ENCODE data around the gene TSHR. TPM values are rescaled to one million over a fixed set of nuclear protein-coding genes. Genes with fewer than 3 reads are reported as not detected.

Gene TSHR
- total and polyA plus RNA-seq, 2 donors (not counting 3 experiments of a cell fraction or from before 2014, with no cell fraction given) = not detected

DNA sequence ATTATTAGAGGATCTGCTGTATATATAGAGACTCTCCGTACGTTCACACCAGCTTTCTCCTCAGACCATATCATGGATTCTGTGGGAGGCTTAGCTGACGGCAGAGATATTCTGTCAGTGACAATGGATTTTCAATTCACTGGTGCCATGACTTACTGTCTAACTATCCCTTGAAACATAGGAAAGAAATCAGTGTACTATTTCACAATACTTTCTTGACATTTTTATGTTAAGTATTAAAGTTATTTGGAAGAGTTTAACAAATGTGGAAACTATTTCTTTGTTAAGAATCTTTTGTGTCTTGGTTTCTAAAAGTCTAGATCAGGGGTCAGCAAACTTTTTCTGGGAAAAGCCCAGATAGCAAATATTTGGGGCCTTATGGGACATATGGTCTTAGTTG lies 146.8 kb downstream of the TSHR start:
- dilution Hi-C loops (cut with MboI; ENCODE audit: extremely low pct_ligation_motif_present, low sequenced_read_pairs) = no loop called here
- H3K9me3 ChIP-seq (replicated peaks; ENCODE audit: control insufficient read depth, insufficient read depth, low read length) = no peaks in the 10 kb centered on the region
- POLR2A ChIA-PET = no interaction called here
- BruUV-seq (replicated peaks) = no TSS peak
- DNase-seq (ENCODE audit: low read depth, low spot score) (no peak), FAIRE-seq (no peak)
- H3K27me3 ChIP-seq (ENCODE audit: control insufficient read depth in 2 of 2, insufficient read depth in 2 of 2, low read length in 2 of 2) = no peaks in the 10 kb centered on the region
- H3K4me3 ChIP-seq (replicated peaks in 1 of 3; ENCODE audit: insufficient read depth in 1 of 3, low read depth in 1 of 3, low read length in 3 of 3) = no peak overlapping the region
- H3K9ac ChIP-seq (replicated peaks; ENCODE audit: extremely low read depth, insufficient read depth, low read length) = no peak overlapping the region
- no peaks in the 10 kb centered on the region for H3K79me2 ChIP-seq (ENCODE audit: control insufficient read depth, insufficient read depth, low read length)
- H2AFZ ChIP-seq (ENCODE audit: low read depth, low read length) = no peak overlapping the region
- no peak overlapping the region for H3K4me2 ChIP-seq (ENCODE audit: insufficient read depth, low read length)
- TF ChIP-seq, protein P1, sequence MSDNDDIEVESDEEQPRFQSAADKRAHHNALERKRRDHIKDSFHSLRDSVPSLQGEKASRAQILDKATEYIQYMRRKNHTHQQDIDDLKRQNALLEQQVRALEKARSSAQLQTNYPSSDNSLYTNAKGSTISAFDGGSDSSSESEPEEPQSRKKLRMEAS (IDR thresholded peaks at IDR 0.05; ENCODE audit: insufficient read depth, insufficient read length) = no peak
- TF ChIP-seq JUN (IDR thresholded peaks at IDR 0.05; ENCODE audit: borderline replicate concordance, insufficient read depth, insufficient read length, low read depth) = no peak
- TF ChIP-seq GATA2 (IDR thresholded peaks at IDR 0.05; ENCODE audit: insufficient read depth, insufficient read length, low read depth, low read length) = no peak
- TF ChIP-seq POLR2A (IDR thresholded peaks at IDR 0.05; ENCODE audit: low read depth, low read length) = no peak
- TF ChIP-seq POLR2AphosphoS5 (IDR thresholded peaks at IDR 0.05; ENCODE audit: insufficient read depth, low read depth, low read length) = no peak
- TF ChIP-seq FOS (IDR thresholded peaks at IDR 0.05; ENCODE audit: borderline replicate concordance, insufficient read depth, low read length) = no peak
- no peak for TF ChIP-seq MYC (IDR thresholded peaks at IDR 0.05; ENCODE audit: low read depth, low read length)
- TF ChIP-seq, protein P2, sequence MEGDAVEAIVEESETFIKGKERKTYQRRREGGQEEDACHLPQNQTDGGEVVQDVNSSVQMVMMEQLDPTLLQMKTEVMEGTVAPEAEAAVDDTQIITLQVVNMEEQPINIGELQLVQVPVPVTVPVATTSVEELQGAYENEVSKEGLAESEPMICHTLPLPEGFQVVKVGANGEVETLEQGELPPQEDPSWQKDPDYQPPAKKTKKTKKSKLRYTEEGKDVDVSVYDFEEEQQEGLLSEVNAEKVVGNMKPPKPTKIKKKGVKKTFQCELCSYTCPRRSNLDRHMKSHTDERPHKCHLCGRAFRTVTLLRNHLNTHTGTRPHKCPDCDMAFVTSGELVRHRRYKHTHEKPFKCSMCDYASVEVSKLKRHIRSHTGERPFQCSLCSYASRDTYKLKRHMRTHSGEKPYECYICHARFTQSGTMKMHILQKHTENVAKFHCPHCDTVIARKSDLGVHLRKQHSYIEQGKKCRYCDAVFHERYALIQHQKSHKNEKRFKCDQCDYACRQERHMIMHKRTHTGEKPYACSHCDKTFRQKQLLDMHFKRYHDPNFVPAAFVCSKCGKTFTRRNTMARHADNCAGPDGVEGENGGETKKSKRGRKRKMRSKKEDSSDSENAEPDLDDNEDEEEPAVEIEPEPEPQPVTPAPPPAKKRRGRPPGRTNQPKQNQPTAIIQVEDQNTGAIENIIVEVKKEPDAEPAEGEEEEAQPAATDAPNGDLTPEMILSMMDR (IDR thresholded peaks at IDR 0.05; ENCODE audit: extremely low read depth in 1 of 2, insufficient read depth in 1 of 2, low read depth in 1 of 2, low read length in 2 of 2) = no peak
- no peak for TF ChIP-seq EZH2 (IDR thresholded peaks at IDR 0.05; ENCODE audit: borderline replicate concordance, low read depth, low read length, severe bottlenecking)
- no peaks in the 10 kb centered on the region for H4K20me1 ChIP-seq (replicated peaks; ENCODE audit: control insufficient read depth, extremely low read depth, insufficient read depth, low read length)
- H3K4me1 ChIP-seq (ENCODE audit: control insufficient read depth, extremely low read depth, insufficient read depth, low read length) = no peaks in the 10 kb centered on the region
- no peaks in the 10 kb centered on the region for H3K36me3 ChIP-seq (ENCODE audit: control insufficient read depth in 2 of 2, extremely low read depth in 1 of 2, insufficient read depth in 2 of 2, low read length in 2 of 2)
- CTCF ChIA-PET = no interaction called here
- intact Hi-C loops (cut with micrococcal nuclease) = no loop called here
- H3K27ac ChIP-seq (ENCODE audit: insufficient read depth, low read depth, low read length) = no peak overlapping the region
- no peaks in the 10 kb centered on the region for H3K9me1 ChIP-seq (replicated peaks; ENCODE audit: control insufficient read depth, extremely low read depth, insufficient read depth, low read length)
